IMR-90 (cell line): ENCODE measurements around the gene PNKD. TPM values are rescaled to one million over a fixed set of nuclear protein-coding genes. Genes with fewer than 3 reads are reported as not detected.

Experiments used
- ATAC-seq: fragments of 200-7000 bp; cut with Tn5 transposase; 2 replicates; pipeline ENCODE4 v1.9.1; 2020; ENCODE audit warnings: low read depth, mild to moderate bottlenecking, moderate library complexity
- BruUV-seq: library from RNA; stranded (reverse); fragments of 400-500 nt; replicated peaks from 2 replicates; lab custom pipeline; 2021; lab: Mats Ljungman, UMichigan
- CTCF ChIA-PET: fragments of 300-600 bp; formaldehyde crosslinking; extraction: SDS; loops from one replicate; lab custom pipeline; 2021; ENCODE audit warnings: antibody characterized with exemption; lab: Yijun Ruan, JAX
- POLR2A ChIA-PET: fragments of 300-600 bp; sonication (Branson Sonifier 250); formaldehyde crosslinking; loops from one replicate; lab custom pipeline; 2022; ENCODE audit warnings: antibody characterized with exemption; ENCODE audit not compliant: unreplicated experiment; lab: Charles Lee
- DNase-seq: peaks from one replicate; pipeline ENCODE4 v3.0.0; 2013
- H2AFZ ChIP-seq: replicated peaks from 2 replicates; pipeline ENCODE3; 2013; ENCODE audit warnings: low read length, mild to moderate bottlenecking; ENCODE audit not compliant: poor library complexity
- H2AK5ac ChIP-seq: 2 replicates; pipeline ENCODE4 v1.6.1; 2013; ENCODE audit warnings: low read depth, low read length, inconsistent platforms
- H2AK9ac ChIP-seq: replicated peaks from 2 replicates; pipeline ENCODE3; 2013; ENCODE audit warnings: mild to moderate bottlenecking, low read depth, low read length, moderate library complexity; ENCODE audit not compliant: poor library complexity
- H2BK120ac ChIP-seq: 2 replicates; pipeline ENCODE4 v1.6.1; 2013; ENCODE audit warnings: low read depth, low read length, inconsistent platforms
- H2BK15ac ChIP-seq: 3 replicates; pipeline ENCODE4 v1.6.1; 2013; ENCODE audit warnings: low read depth, low read length, inconsistent platforms
- H2BK20ac ChIP-seq: 2 replicates; pipeline ENCODE4 v1.6.1; 2013; ENCODE audit warnings: low read depth, mild to moderate bottlenecking, inconsistent platforms, low read length, moderate library complexity
- H2BK5ac ChIP-seq: 2 replicates; pipeline ENCODE4 v1.6.1; 2013; ENCODE audit warnings: mild to moderate bottlenecking, low read depth, low read length, inconsistent platforms; ENCODE audit not compliant: poor library complexity, severe bottlenecking
- H3K14ac ChIP-seq: replicated peaks from 2 replicates; pipeline ENCODE4 v1.6.1; 2013; ENCODE audit warnings: low read depth, low read length, inconsistent platforms
- H3K18ac ChIP-seq: 2 replicates; pipeline ENCODE4 v1.6.1; 2013; ENCODE audit warnings: low read depth, low read length, control low read depth
- H3K23ac ChIP-seq: 2 replicates; pipeline ENCODE4 v1.6.1; 2013; ENCODE audit warnings: low read depth, low read length, inconsistent platforms
- H3K27ac ChIP-seq: 2 replicates; pipeline ENCODE4 v1.5.1; 2013; ENCODE audit warnings: mild to moderate bottlenecking, control low read depth, low read length; ENCODE audit not compliant: insufficient read depth
- H3K27me3 ChIP-seq: 2 replicates; pipeline ENCODE4 v1.6.1; 2013; ENCODE audit warnings: low read length; ENCODE audit not compliant: control insufficient read depth, insufficient read depth
- H3K36me3 ChIP-seq: 2 replicates; pipeline ENCODE4 v1.6.1; 2013; ENCODE audit warnings: low read length, mixed read lengths; ENCODE audit not compliant: control insufficient read depth, insufficient read depth
- H3K4ac ChIP-seq: 2 replicates; pipeline ENCODE4 v1.6.1; 2013; ENCODE audit warnings: low read depth, low read length, inconsistent platforms
- H3K4me1 ChIP-seq: 2 replicates; pipeline ENCODE4 v1.6.1; 2013; ENCODE audit warnings: low read length, mixed read lengths; ENCODE audit not compliant: control insufficient read depth, insufficient read depth
- H3K4me2 ChIP-seq: 2 replicates; pipeline ENCODE4 v1.6.1; 2013; ENCODE audit warnings: low read depth, mild to moderate bottlenecking, control low read depth, low read length, moderate library complexity
- H3K4me3 ChIP-seq: 2 replicates; pipeline ENCODE4 v1.5.1; 2013; ENCODE audit warnings: low read depth, mild to moderate bottlenecking, control low read depth, low read length, moderate library complexity; ENCODE audit not compliant: insufficient read depth
- H3K56ac ChIP-seq: 2 replicates; pipeline ENCODE4 v1.6.1; 2013; ENCODE audit warnings: low read length, inconsistent platforms; ENCODE audit not compliant: insufficient read depth; ENCODE audit errors: extremely low read depth
- H3K79me1 ChIP-seq, 2 experiments: 2 replicates each; pipeline ENCODE4 v1.6.1; 2013; ENCODE audit warnings: low read length in 2 of 2, inconsistent platforms in 1 of 2, low read depth in 1 of 2
- H3K9ac ChIP-seq: 2 replicates; pipeline ENCODE4 v1.6.1; 2013; ENCODE audit warnings: low read depth, low read length, control low read depth
- H3K9me1 ChIP-seq: 2 replicates; pipeline ENCODE4 v1.6.1; 2013; ENCODE audit warnings: low read length, inconsistent platforms; ENCODE audit not compliant: insufficient read depth
- H3K9me3 ChIP-seq: 2 replicates; pipeline ENCODE4 v1.6.1; 2013; ENCODE audit warnings: low read length; ENCODE audit not compliant: control insufficient read depth, insufficient read depth
- H4K20me1 ChIP-seq: 2 replicates; pipeline ENCODE4 v1.6.1; 2013; ENCODE audit warnings: low read length, inconsistent platforms; ENCODE audit not compliant: insufficient read depth
- H4K5ac ChIP-seq: 2 replicates; pipeline ENCODE4 v1.6.1; 2013; ENCODE audit warnings: mild to moderate bottlenecking, low read depth, low read length, control low read depth
- H4K8ac ChIP-seq, 2 experiments: 2 replicates each; pipeline ENCODE4 v1.6.1; 2013; ENCODE audit warnings: low read depth in 2 of 2, low read length in 2 of 2, control low read depth in 1 of 2, inconsistent platforms in 1 of 2
- H4K91ac ChIP-seq: 2 replicates; pipeline ENCODE4 v1.6.1; 2013; ENCODE audit warnings: low read depth, low read length, inconsistent platforms; ENCODE audit not compliant: insufficient read depth
- BHLHE40 ChIP-seq: fragments of 150-350 bp; IDR thresholded peaks from 2 replicates; pipeline ENCODE4 v1.6.1; 2016; ENCODE audit warnings: mild to moderate bottlenecking, low read depth, low read length
- CEBPB ChIP-seq: IDR thresholded peaks from 2 replicates; pipeline ENCODE4 v1.6.1; 2012; ENCODE audit warnings: low read depth, low read length, improper control_type of control experiment
- CHD1 ChIP-seq: IDR thresholded peaks from 2 replicates; pipeline ENCODE4 v1.6.1; 2012; ENCODE audit warnings: low read depth, low read length, improper control_type of control experiment
- ELK1 ChIP-seq: fragments of 150-350 bp; IDR thresholded peaks from 2 replicates; pipeline ENCODE4 v1.6.1; 2016; ENCODE audit warnings: low read depth, mild to moderate bottlenecking, low read length, moderate library complexity, borderline replicate concordance
- MAFK ChIP-seq: IDR thresholded peaks from 2 replicates; pipeline ENCODE4 v1.6.1; 2012; ENCODE audit warnings: low read depth, low read length, improper control_type of control experiment
- MAZ ChIP-seq: IDR thresholded peaks from 2 replicates; pipeline ENCODE4 v1.6.1; 2012; ENCODE audit warnings: low read depth, mild to moderate bottlenecking, low read length, improper control_type of control experiment, moderate library complexity, borderline replicate concordance
- NFE2L2 ChIP-seq: fragments of 150-350 bp; IDR thresholded peaks from 2 replicates; pipeline ENCODE4 v1.6.1; 2016; ENCODE audit warnings: low read depth, mild to moderate bottlenecking, low read length
- POLR2A ChIP-seq: IDR thresholded peaks from 2 replicates; pipeline ENCODE4 v1.6.1; 2012; ENCODE audit warnings: mild to moderate bottlenecking, low read depth, low read length
- RFX5 ChIP-seq: IDR thresholded peaks from 2 replicates; pipeline ENCODE4 v1.8.0; 2012; ENCODE audit warnings: low read depth, mild to moderate bottlenecking, low read length, moderate library complexity
- SMC3 ChIP-seq: fragments of 150-350 bp; IDR thresholded peaks from 2 replicates; pipeline ENCODE4 v1.6.1; 2016; ENCODE audit warnings: low read depth, mild to moderate bottlenecking, antibody characterized with exemption, low read length, moderate library complexity
- USF2 ChIP-seq: fragments of 150-350 bp; IDR thresholded peaks from 2 replicates; pipeline ENCODE4 v1.6.1; 2017; ENCODE audit warnings: mild to moderate bottlenecking, antibody characterized with exemption, low read length, low read depth
- WGBS, 2 experiments: methylation state at CpG; one replicate each; pipeline versions ENCODE4 v1.1.5 to v1.1.7; 2013; ENCODE audit warnings: missing lambda C conversion rate in 2 of 2; ENCODE audit not compliant: insufficient read length in 1 of 2; ENCODE audit errors: extremely low coverage in 2 of 2; 5-methylcytosine and 5-hydroxymethylcytosine counted together
- dilution Hi-C: fragments of 300-500 bp; cut with HindIII; formaldehyde crosslinking; loops from one replicate; pipeline ENCODE4 v1.14.3; 2018; ENCODE audit warnings: low sequenced_read_pairs; ENCODE audit not compliant: unreplicated experiment
- in situ Hi-C: fragments of 300-500 bp; cut with MboI; formaldehyde crosslinking; loops from 3 replicates; pipeline ENCODE4 v1.14.3; 2019; ENCODE audit warnings: low sequenced_read_pairs, inconsistent platforms, mixed read lengths
- intact Hi-C: fragments of 100-400 bp; cut with micrococcal nuclease; formaldehyde crosslinking; loops from 2 replicates; pipeline ENCODE4 v1.10.0; 2022
- polyA plus RNA-seq, 3 experiments: library from polyadenylated mRNA; depleted of rRNA; stranded (reverse); fragments of >200 nt; gene quantifications; 2 replicates each; pipeline ENCODE4 v1.2.3, GENCODE V29; 2012; ENCODE audit warnings: low replicate concordance in 1 of 3
- total RNA-seq: library from RNA; depleted of rRNA; stranded (reverse); fragments of >200 nt; gene quantifications from 2 replicates; pipeline ENCODE4 v1.2.3, GENCODE V29; 2012

Gene PNKD
- total and polyA plus RNA-seq, 2 of the 4 experiments (the other 2 are of a cell fraction) = 19.2 to 68.5 TPM

- H3K23ac ChIP-seq = no peak overlapping the region
- H4K91ac ChIP-seq = no peak overlapping the region
- no peak overlapping the region for H2BK20ac ChIP-seq
- ChIA-PET CTCF (no interaction called here), POLR2A (no interaction called here)
- H3K56ac ChIP-seq = no peak overlapping the region
- no TSS peak for BruUV-seq
- no peak overlapping the region for H4K5ac ChIP-seq
- H3K36me3 ChIP-seq = peaks cover 83% of the 10 kb centered on the region
- no peaks in the 10 kb centered on the region for H3K27me3 ChIP-seq
- ATAC-seq (no peak), DNase-seq (no peak)
- H3K14ac ChIP-seq = no peak overlapping the region
- no peak overlapping the region for H3K4me3 ChIP-seq
- no peak overlapping the region for H3K4ac ChIP-seq
- dilution Hi-C loops = no loop called here
- 96% methylated on average over 4 of the region's 13 CpGs; no CpG with 5 or more reads in 1 of the 2 experiments for WGBS, 2 experiments
- no peak overlapping the region for H4K8ac ChIP-seq
- intact Hi-C loops = no loop called here
- no peak for TF ChIP-seq MAZ
- no peak for TF ChIP-seq RFX5
- no peak for TF ChIP-seq NFE2L2
- no peak for TF ChIP-seq ELK1
- TF ChIP-seq CEBPB = no peak
- TF ChIP-seq BHLHE40 = no peak
- TF ChIP-seq MAFK = no peak
- no peak for TF ChIP-seq CHD1
- TF ChIP-seq SMC3 = no peak
- TF ChIP-seq POLR2A = no peak
- TF ChIP-seq USF2 = no peak
- H2BK15ac ChIP-seq = no peak overlapping the region
- peaks cover 5% of the 10 kb centered on the region; the same call in 1 of the 2 replicates for H3K9me1 ChIP-seq
- no peak overlapping the region for H3K27ac ChIP-seq
- H2AK5ac ChIP-seq = no peak overlapping the region
- peaks cover 5% of the 10 kb centered on the region; the same call in 1 of the 2 replicates for H3K4me1 ChIP-seq
- no peak overlapping the region for H2AFZ ChIP-seq
- no peak overlapping the region for H3K18ac ChIP-seq
- in situ Hi-C loops = no loop called here
- no peak overlapping the region for H3K4me2 ChIP-seq
- no peak overlapping the region for H2BK120ac ChIP-seq
- no peak overlapping the region for H2AK9ac ChIP-seq
- no peaks in the 10 kb centered on the region for H3K9me3 ChIP-seq
- H4K20me1 ChIP-seq = peaks cover 40% of the 10 kb centered on the region
- no peak overlapping the region for H3K9ac ChIP-seq
- H2BK5ac ChIP-seq = no peak overlapping the region
- H3K79me1 ChIP-seq = peaks cover 46 to 68% of the 10 kb centered on the region in 2 experiments
Measured at GRCh38 chr2:218249691-218250090, 20.6 kb upstream of the PNKD start.
